ENCODE data around the gene ZNF579. TPM values are rescaled to one million over a fixed set of nuclear protein-coding genes. Genes with fewer than 3 reads are reported as not detected.

The ZNF579 gene
- total and polyA plus RNA-seq, 2 of the 13 experiments (the other 11 are each of a cell fraction or from before 2014, with no cell fraction given), result 2.1 to 2.9 TPM

DNA sequence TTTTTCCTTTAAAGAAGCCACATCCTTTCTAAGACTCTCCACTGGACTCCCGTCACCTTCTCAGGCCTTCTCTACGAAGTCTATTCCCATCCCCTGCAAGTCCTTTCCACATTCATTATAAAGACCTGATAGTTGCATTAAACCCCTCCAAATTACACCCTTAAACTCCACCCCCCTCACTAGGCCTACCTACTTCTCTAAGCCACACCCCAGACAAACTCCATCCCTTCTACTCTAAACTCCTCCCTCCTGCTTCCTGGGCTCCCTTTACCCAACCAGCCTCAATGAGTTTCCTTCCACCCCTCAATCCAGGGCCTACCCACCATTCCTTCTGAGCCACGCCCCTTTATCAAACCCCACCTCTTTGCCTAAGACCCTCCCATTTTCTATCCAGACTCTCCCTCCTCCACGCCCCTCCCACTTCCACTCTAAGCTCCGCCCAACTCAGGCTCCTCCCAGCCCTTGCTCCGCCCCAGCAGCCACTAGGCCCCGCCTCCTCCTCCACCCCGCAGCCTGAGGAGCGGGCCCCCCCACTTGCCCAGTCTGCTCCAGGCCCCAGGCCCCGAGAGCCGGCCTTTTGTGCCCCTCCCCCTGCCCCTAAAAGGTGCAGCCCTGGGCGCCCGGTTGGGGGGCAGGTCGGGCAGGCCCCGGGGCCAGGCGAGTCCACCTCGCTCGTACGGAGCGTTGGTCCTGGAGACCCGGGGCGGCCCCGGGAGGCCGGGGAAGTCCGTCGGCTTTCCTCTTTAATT, 18.2 kb upstream of the ZNF579 start (continued):
- TF ChIP-seq ZNF432 (CRISPR knock-in tag; IDR thresholded peaks at IDR 0.05; ENCODE audit: borderline replicate concordance) (no peak), ZMYM2 (CRISPR knock-in tag; IDR thresholded peaks at IDR 0.05) (no peak), ZFP36L2 (CRISPR knock-in tag; IDR thresholded peaks at IDR 0.05) (no peak), AGO2 (optimal IDR thresholded peaks at IDR 0.05; ENCODE audit: low read depth, low read length) (peak; percentile 87), EHMT2 (IDR thresholded peaks at IDR 0.05; ENCODE audit: borderline replicate concordance, low read depth, low read length) (no peak), THAP11 (CRISPR knock-in tag; IDR thresholded peaks at IDR 0.05) (no peak), RBFOX2 (IDR thresholded peaks at IDR 0.05; ENCODE audit: low read depth, low read length) (peak; percentile 91), GABPA (IDR thresholded peaks at IDR 0.05; ENCODE audit: low read depth, low read length) (no peak), GABPA (CRISPR knock-in tag; IDR thresholded peaks at IDR 0.05; ENCODE audit: low read depth) (no peak), PHF20 (CRISPR knock-in tag; IDR thresholded peaks at IDR 0.05) (peak; percentile 75), ZSCAN21 (CRISPR knock-in tag; IDR thresholded peaks at IDR 0.05; ENCODE audit: borderline replicate concordance) (no peak), ZFP41 (CRISPR knock-in tag; IDR thresholded peaks at IDR 0.05; ENCODE audit: borderline replicate concordance) (0 out of 2 replicates have a peak, but pooled peaks have one; percentile 37), CCDC6 (CRISPR knock-in tag; IDR thresholded peaks at IDR 0.05) (no peak), ZNF496 (CRISPR knock-in tag; IDR thresholded peaks at IDR 0.05; ENCODE audit: insufficient replicate concordance) (no peak), ZNF160 (CRISPR knock-in tag; IDR thresholded peaks at IDR 0.05) (peak; percentile 21; the same call in 1 of the 2 replicates)
- TF ChIP-seq, protein P1, sequence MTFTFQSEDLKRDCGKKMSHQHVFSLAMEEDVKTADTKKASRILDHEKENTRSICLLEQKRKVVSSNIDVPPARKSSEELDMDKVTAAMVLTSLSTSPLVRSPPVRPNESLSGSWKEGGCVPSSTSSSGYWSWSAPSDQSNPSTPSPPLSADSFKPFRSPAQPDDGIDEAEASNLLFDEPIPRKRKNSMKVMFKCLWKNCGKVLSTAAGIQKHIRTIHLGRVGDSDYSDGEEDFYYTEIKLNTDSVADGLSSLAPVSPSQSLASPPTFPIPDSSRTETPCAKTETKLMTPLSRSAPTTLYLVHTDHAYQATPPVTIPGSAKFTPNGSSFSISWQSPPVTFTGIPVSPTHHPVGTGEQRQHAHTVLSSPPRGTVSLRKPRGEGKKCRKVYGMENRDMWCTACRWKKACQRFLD (CRISPR knock-in tag; IDR thresholded peaks at IDR 0.05; ENCODE audit: borderline replicate concordance), result no peak
- TF ChIP-seq, protein P2, sequence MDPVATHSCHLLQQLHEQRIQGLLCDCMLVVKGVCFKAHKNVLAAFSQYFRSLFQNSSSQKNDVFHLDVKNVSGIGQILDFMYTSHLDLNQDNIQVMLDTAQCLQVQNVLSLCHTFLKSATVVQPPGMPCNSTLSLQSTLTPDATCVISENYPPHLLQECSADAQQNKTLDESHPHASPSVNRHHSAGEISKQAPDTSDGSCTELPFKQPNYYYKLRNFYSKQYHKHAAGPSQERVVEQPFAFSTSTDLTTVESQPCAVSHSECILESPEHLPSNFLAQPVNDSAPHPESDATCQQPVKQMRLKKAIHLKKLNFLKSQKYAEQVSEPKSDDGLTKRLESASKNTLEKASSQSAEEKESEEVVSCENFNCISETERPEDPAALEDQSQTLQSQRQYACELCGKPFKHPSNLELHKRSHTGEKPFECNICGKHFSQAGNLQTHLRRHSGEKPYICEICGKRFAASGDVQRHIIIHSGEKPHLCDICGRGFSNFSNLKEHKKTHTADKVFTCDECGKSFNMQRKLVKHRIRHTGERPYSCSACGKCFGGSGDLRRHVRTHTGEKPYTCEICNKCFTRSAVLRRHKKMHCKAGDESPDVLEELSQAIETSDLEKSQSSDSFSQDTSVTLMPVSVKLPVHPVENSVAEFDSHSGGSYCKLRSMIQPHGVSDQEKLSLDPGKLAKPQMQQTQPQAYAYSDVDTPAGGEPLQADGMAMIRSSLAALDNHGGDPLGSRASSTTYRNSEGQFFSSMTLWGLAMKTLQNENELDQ (CRISPR knock-in tag; IDR thresholded peaks at IDR 0.05; ENCODE audit: borderline replicate concordance), result no peak
- TF ChIP-seq, protein P3, sequence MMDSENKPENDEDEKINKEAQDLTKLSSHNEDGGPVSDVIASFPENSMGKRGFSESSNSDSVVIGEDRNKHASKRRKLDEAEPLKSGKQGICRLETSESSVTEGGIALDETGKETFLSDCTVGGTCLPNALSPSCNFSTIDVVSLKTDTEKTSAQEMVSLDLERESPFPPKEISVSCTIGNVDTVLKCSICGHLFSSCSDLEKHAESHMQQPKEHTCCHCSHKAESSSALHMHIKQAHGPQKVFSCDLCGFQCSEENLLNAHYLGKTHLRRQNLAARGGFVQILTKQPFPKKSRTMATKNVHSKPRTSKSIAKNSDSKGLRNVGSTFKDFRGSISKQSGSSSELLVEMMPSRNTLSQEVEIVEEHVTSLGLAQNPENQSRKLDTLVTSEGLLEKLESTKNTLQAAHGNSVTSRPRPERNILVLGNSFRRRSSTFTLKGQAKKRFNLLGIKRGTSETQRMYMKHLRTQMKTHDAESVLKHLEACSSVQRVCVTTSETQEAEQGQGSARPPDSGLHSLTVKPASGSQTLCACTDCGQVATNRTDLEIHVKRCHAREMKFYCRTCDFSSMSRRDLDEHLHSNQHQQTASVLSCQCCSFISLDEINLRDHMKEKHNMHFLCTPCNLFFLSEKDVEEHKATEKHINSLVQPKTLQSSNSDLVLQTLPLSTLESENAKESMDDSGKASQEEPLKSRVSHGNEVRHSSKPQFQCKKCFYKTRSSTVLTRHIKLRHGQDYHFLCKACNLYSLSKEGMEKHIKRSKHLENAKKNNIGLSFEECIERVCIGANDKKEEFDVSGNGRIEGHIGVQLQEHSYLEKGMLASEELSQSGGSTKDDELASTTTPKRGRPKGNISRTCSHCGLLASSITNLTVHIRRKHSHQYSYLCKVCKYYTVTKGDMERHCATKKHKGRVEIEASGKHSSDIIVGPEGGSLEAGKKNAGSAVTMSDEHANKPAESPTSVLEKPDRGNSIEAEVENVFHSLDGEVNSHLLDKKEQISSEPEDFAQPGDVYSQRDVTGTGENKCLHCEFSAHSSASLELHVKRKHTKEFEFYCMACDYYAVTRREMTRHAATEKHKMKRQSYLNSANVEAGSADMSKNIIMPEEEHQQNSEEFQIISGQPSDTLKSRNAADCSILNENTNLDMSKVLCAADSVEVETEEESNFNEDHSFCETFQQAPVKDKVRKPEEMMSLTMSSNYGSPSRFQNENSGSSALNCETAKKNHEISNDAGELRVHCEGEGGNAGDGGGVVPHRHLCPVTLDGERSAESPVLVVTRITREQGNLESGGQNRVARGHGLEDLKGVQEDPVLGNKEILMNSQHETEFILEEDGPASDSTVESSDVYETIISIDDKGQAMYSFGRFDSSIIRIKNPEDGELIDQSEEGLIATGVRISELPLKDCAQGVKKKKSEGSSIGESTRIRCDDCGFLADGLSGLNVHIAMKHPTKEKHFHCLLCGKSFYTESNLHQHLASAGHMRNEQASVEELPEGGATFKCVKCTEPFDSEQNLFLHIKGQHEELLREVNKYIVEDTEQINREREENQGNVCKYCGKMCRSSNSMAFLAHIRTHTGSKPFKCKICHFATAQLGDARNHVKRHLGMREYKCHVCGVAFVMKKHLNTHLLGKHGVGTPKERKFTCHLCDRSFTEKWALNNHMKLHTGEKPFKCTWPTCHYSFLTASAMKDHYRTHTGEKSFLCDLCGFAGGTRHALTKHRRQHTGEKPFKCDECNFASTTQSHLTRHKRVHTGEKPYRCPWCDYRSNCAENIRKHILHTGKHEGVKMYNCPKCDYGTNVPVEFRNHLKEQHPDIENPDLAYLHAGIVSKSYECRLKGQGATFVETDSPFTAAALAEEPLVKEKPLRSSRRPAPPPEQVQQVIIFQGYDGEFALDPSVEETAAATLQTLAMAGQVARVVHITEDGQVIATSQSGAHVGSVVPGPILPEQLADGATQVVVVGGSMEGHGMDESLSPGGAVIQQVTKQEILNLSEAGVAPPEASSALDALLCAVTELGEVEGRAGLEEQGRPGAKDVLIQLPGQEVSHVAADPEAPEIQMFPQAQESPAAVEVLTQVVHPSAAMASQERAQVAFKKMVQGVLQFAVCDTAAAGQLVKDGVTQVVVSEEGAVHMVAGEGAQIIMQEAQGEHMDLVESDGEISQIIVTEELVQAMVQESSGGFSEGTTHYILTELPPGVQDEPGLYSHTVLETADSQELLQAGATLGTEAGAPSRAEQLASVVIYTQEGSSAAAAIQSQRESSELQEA (CRISPR knock-in tag; IDR thresholded peaks at IDR 0.05; ENCODE audit: not compliant biosample characterization), result peak; percentile 45
